ENCODE measurements around the gene PON2.

PON2 gene

GRCh38 chr7:95404316-95404865 lies 30.4 kb downstream of the PON2 start:
- DNase-seq (ENCODE audit: extremely low read depth, low read depth), result no peak
- TF ChIP-seq, protein P1, sequence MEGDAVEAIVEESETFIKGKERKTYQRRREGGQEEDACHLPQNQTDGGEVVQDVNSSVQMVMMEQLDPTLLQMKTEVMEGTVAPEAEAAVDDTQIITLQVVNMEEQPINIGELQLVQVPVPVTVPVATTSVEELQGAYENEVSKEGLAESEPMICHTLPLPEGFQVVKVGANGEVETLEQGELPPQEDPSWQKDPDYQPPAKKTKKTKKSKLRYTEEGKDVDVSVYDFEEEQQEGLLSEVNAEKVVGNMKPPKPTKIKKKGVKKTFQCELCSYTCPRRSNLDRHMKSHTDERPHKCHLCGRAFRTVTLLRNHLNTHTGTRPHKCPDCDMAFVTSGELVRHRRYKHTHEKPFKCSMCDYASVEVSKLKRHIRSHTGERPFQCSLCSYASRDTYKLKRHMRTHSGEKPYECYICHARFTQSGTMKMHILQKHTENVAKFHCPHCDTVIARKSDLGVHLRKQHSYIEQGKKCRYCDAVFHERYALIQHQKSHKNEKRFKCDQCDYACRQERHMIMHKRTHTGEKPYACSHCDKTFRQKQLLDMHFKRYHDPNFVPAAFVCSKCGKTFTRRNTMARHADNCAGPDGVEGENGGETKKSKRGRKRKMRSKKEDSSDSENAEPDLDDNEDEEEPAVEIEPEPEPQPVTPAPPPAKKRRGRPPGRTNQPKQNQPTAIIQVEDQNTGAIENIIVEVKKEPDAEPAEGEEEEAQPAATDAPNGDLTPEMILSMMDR (IDR thresholded peaks at IDR 0.05; ENCODE audit: low read depth, low read length), result no peak

DNA sequence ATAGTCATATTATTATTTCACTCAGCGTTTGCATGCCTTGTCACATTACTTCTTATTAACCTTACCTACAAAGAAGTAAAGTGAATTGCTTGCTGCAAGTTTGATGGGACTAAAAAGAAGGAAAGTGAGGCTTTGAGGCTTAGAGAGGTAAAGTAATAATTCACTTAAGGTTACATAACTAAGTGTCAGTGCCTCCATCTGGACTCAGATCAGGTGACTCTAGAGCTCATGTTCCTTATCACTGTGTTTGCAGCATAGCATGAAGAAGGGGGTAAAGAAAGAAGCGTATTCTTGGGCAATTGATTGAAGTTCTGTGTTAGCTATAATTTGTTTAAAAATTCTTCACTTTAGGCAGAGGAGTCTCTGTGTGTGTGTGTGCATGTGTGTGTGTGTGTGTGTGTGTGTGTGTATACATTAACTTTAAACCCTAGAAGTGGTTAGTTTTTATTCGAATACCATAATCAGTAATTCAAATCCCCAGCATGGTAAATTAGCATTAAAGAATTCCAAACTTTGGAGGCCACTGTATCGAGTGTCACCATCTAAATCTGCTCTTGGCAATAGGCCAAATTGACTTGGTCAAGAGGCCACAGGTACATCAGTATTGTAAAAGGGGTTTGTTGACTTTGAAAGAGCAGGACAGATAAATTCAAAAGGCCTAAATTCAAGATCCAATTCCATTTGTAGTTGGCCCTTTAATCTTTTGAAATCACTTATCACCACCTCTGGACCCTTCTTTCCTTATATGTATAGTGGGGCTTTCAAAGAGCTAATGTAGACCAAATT lies 36.5 kb downstream of the PON2 start:
- TF ChIP-seq, protein P1 (IDR thresholded peaks at IDR 0.05; ENCODE audit: low read depth, low read length), result no peak
- no peak for DNase-seq (ENCODE audit: extremely low read depth, low read depth)

DNA sequence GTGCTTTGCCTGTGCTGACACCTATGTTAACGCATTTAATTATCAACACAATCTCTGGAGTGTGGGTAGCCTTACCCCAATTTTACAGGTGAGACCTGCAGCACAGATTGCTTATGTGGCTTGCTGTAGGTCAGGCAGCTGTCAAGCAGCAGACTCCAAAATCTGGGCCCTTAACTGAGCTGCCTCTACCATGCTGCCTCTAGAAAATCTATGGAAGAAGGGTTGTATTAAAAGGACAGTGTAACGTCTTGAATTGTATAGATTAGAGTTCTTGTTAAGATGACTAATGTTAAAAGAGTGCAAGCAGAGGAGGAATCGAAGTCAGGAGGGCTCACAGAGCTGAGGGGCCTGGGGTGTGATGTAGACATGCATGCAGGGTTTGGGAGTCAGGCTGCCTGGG lies 37.4 kb downstream of the PON2 start:
- TF ChIP-seq, protein P1 (IDR thresholded peaks at IDR 0.05; ENCODE audit: low read depth, low read length), result no peak
- no peak for DNase-seq (ENCODE audit: extremely low read depth, low read depth)

GRCh38 chr7:95396136-95397032 lies 38.4 kb downstream of the PON2 start, which contains the start of gene PON3:
TSS of gene PON3 (minus strand) at chr7:95396375. CDS start at chr7:95396350, 25 bp downstream.
- DNase-seq (ENCODE audit: extremely low read depth, low read depth), result no peak
- TF ChIP-seq, protein P1 (IDR thresholded peaks at IDR 0.05; ENCODE audit: low read depth, low read length), result no peak; the same call in none of the 2 replicates

DNA sequence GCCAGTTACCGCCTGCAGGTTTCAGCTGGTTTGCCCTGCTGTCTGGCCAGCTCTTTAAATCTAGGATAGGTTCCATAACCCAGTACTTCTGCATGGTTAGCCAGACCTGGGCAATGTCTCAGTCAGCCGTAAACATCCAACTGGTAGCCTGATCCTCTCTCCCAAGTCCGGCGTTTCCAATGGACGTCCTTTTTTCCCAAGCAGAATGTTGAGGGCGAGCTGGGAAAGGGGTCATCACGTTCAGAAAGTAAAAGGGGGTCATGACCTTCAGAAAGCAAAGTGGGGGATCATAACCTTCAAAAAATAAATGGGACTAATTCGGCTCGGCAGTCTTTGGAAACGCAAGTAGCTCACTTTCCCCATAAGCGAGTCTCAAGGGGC lies 39.1 kb downstream of the PON2 start:
- DNase-seq (ENCODE audit: extremely low read depth, low read depth), result no peak
- TF ChIP-seq, protein P1 (IDR thresholded peaks at IDR 0.05; ENCODE audit: low read depth, low read length), result no peak

DNA sequence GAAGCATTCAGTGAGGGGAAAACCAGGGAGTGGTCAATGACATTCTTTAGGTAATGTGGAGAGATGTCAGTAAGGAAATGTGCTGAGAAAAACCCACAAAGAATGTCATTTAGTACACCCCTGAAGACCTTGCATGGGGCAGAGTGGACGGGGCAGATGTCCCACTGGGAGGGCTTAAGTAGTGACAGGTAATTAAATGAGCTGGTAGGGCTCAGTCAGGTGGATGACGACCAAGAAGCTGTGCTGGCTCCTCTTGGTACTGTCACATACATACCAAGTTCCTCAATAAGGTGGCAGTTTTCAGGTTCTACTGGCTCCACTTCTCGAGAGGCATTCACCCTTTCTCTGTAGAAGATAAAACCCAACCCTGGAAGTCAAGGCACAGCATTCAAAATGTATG lies 40.5 kb downstream of the PON2 start:
- TF ChIP-seq, protein P1 (IDR thresholded peaks at IDR 0.05; ENCODE audit: low read depth, low read length), result no peak
- no peak for DNase-seq (ENCODE audit: extremely low read depth, low read depth)
